ENCODE results near the gene ZNF827.

The ZNF827 gene

DNA sequence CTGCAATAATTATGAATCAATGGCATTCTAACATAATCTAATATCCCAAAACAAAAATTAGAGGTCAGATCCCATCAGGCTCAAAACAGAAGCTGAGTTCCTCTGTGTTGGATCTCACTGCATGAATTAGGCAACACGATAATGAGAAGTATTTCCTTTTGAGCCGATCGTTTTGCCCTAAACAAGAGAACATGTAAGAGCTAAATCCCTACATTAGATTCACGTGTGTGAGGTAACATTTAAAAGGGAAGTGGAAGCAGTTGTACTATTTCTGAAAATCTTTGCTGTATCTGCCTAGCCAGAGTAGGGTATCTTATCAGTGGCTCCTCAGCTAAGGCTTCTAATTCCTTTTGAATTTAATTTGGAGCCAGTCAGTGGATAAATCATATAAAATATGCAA is 143.1 kb downstream of the ZNF827 start:
- no peak overlapping the region for H3K27ac ChIP-seq
- TF ChIP-seq, protein P1, sequence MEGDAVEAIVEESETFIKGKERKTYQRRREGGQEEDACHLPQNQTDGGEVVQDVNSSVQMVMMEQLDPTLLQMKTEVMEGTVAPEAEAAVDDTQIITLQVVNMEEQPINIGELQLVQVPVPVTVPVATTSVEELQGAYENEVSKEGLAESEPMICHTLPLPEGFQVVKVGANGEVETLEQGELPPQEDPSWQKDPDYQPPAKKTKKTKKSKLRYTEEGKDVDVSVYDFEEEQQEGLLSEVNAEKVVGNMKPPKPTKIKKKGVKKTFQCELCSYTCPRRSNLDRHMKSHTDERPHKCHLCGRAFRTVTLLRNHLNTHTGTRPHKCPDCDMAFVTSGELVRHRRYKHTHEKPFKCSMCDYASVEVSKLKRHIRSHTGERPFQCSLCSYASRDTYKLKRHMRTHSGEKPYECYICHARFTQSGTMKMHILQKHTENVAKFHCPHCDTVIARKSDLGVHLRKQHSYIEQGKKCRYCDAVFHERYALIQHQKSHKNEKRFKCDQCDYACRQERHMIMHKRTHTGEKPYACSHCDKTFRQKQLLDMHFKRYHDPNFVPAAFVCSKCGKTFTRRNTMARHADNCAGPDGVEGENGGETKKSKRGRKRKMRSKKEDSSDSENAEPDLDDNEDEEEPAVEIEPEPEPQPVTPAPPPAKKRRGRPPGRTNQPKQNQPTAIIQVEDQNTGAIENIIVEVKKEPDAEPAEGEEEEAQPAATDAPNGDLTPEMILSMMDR (conservative IDR thresholded peaks at IDR 0.05) = no peak
- TF ChIP-seq ZFX (IDR thresholded peaks at IDR 0.05) = no peak

- TF ChIP-seq ZFX (IDR thresholded peaks at IDR 0.05) = no peak
- TF ChIP-seq, protein P1 (conservative IDR thresholded peaks at IDR 0.05) = no peak
Observed at GRCh38 chr4:145792429-145792828, 146.2 kb downstream of the ZNF827 start.

DNA sequence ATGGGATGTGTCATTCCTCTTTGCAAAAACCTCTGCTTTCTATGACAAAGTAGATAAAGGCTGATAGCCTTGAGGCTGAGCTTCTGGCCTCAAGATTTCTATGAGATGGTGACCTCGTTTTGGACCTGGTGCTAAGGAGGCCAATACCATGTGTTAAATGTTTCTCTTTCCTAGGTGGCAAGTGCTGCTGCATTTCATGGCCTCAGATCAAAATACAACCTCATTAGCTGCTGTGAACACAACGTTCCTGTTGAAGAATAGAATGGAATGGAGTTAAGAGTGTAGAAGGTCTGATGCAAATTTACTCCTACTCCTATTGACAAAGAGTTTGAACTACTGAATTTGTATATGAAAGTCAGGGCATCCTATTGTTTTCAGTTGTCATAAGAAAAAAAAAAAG is 146.6 kb downstream of the ZNF827 start:
- TF ChIP-seq, protein P1 (conservative IDR thresholded peaks at IDR 0.05) = no peak
- no peak for TF ChIP-seq ZFX (IDR thresholded peaks at IDR 0.05)

More at GRCh38 chr4:145792429-145792828, 146.2 kb downstream of the ZNF827 start:
- H3K27ac ChIP-seq = no peak overlapping the region

GRCh38 chr4:145788755-145789154 is 149.9 kb downstream of the ZNF827 start:
- TF ChIP-seq, protein P1 (conservative IDR thresholded peaks at IDR 0.05) = no peak
- no peak for TF ChIP-seq ZFX (IDR thresholded peaks at IDR 0.05)
- H3K27ac ChIP-seq = no peak overlapping the region

More for the DNA sequence above, 146.6 kb downstream of the ZNF827 start:
- H3K27ac ChIP-seq = no peak overlapping the region

DNA sequence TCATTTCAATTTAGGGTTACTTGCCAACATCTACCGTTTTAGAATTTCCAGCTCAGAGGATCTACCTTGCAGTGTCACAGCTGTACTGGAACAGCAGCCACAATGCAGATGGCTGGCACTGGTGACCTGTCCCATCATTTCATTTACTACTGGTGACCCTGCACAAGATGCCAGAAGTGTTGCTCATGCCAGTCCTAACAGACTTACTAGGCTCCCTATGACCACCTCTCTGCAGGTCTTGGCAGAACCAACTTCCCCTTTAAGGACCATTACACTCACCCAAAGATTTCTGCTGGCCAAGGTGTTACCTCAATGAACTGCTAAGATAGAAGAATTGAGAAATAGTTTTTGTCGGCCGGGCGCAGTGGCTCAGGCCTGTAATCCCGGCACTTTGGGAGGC is 151.8 kb downstream of the ZNF827 start:
- no peak overlapping the region; the same call in 1 of the 2 replicates for H3K27ac ChIP-seq
- no peak for TF ChIP-seq ZFX (IDR thresholded peaks at IDR 0.05)
- TF ChIP-seq, protein P1 (conservative IDR thresholded peaks at IDR 0.05) = no peak

GRCh38 chr4:145786261-145786660 is 152.4 kb downstream of the ZNF827 start:
- no peak overlapping the region; the same call in 1 of the 2 replicates for H3K27ac ChIP-seq
- TF ChIP-seq, protein P1 (conservative IDR thresholded peaks at IDR 0.05) = no peak
- no peak for TF ChIP-seq ZFX (IDR thresholded peaks at IDR 0.05)

DNA sequence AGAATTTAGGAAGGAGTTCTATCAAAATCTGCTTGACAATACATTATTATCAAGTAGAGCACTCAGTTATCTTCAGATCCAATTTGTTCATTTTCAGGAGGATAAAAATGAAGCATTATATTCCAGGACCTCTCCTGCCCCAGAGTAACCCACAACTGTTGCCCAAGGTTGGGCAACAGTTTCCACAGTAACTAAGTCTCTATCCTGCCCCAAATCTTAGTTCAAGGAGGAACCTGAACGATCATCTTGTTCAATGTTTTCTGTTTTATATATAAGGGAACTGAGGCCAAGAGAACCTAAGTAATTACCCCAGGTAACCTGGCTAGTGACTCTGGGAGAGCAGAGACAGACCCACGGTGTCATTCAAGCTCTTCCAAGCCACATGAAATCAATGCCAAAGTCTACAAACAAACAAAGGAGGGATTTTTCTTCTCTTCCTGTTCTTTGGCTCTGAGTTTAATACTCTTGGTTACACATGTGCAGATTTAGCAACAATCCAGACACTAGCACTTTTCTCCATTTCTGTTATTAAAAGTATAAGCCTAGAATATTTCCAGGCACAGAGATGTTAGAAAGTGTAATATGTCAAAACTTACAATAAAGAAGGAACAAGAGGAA is 153.1 kb downstream of the ZNF827 start:
- H3K27ac ChIP-seq = no peak overlapping the region; the same call in 1 of the 2 replicates
- TF ChIP-seq ZFX (IDR thresholded peaks at IDR 0.05) = no peak
- TF ChIP-seq, protein P1 (conservative IDR thresholded peaks at IDR 0.05) = no peak
